Left ventricle myocardium inferior (tissue), 1 donor: ENCODE data around the gene DSN1. TPM values are rescaled to one million over a fixed set of nuclear protein-coding genes. Genes with fewer than 3 reads are reported as not detected.
A peak's percentile ranks its signal among the peaks of the same experiment; 100 is the strongest.

Source experiments
- DNase-seq: peaks from one replicate; pipeline ENCODE4 v3.0.0-alpha.2; 2020
- H3K27ac ChIP-seq: fragments of 200-600 bp; replicated peaks from 2 replicates; pipeline ENCODE4 v1.8.0; 2021
- H3K27me3 ChIP-seq: fragments of 200-600 bp; 2 replicates; pipeline ENCODE4 v1.8.0; 2021; ENCODE audit warnings: low read depth
- H3K36me3 ChIP-seq: fragments of 200-600 bp; 2 replicates; pipeline ENCODE4 v1.8.0; 2021
- H3K4me1 ChIP-seq: fragments of 200-600 bp; 2 replicates; pipeline ENCODE4 v1.8.0; 2021
- H3K4me3 ChIP-seq: fragments of 200-600 bp; 2 replicates; pipeline ENCODE4 v1.8.0; 2021; ENCODE audit warnings: mild to moderate bottlenecking, moderate library complexity
- H3K9me3 ChIP-seq: fragments of 200-600 bp; replicated peaks from 2 replicates; pipeline ENCODE4 v1.8.0; 2021
- intact Hi-C: fragments of 100-400 bp; cut with micrococcal nuclease; formaldehyde crosslinking; loops from one replicate; pipeline ENCODE4 v1.11.0; 2022
- total RNA-seq: library from RNA; stranded (reverse); fragmentation: NEBNext Ultra II Directional; extraction: Animal tissue kit (Norgen Biotek cat#: 25700); gene quantifications from one replicate; pipeline ENCODE4 v1.2.1, GENCODE V29; 2021
- TF ChIP-seq, protein P1 (sequence below): fragments of 200-600 bp; IDR thresholded peaks from 2 replicates; pipeline ENCODE4 v1.8.0; 2021; ENCODE audit warnings: antibody characterized with exemption, mild to moderate bottlenecking, borderline replicate concordance
- donor health status: DM: no; HTN: yes; CAD: no; lungs with severe emphysema.

DSN1 gene
- total RNA-seq, 1 donor from 2014 or later = 4.8 TPM

DNA sequence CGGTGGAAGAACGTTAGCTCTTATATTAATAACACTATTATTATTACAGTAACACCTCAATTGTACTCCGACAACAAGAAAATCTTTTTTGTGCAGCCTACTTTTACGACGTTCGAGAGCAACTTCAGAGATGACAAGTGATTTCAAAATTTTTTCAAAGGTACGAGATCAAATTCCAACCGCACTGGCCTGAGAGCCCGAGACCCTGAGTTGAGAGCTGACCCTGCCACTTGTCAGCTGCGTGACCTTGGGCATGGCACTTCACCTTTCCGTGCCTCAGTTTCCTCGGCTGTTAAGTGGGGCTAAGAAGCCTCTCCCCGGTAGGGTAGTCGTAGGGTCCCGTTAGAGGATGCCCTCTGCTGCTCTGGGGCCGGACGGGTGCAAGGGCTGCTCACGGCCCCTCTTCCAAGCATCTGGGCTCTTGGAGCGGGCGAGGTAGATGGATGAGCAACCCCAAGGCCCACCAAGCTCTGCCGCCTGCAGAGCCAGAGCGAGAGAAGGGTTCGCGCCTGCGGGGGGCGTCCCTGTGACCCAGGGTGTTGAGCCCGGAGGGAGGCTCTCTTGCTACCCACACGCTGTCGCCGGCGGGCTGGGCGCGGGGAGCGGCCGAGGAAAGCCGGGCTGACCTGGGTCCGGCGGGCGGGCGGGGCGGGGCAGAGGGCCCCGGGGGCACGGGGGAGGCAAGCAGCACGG lies 28.2 kb downstream of the DSN1 start:
- Histone ChIP-seq H3K9me3 (no peaks in the 10 kb centered on the region), H3K4me3 (peak overlapping the region; percentile 93), H3K4me1 (peaks cover 70% of the 10 kb centered on the region), H3K27ac (peak overlapping the region; percentile 94), H3K36me3 (no peaks in the 10 kb centered on the region), H3K27me3 (no peaks in the 10 kb centered on the region)
- peak; percentile 37 for DNase-seq
- intact Hi-C loops = no loop called here
- TF ChIP-seq, protein P1, sequence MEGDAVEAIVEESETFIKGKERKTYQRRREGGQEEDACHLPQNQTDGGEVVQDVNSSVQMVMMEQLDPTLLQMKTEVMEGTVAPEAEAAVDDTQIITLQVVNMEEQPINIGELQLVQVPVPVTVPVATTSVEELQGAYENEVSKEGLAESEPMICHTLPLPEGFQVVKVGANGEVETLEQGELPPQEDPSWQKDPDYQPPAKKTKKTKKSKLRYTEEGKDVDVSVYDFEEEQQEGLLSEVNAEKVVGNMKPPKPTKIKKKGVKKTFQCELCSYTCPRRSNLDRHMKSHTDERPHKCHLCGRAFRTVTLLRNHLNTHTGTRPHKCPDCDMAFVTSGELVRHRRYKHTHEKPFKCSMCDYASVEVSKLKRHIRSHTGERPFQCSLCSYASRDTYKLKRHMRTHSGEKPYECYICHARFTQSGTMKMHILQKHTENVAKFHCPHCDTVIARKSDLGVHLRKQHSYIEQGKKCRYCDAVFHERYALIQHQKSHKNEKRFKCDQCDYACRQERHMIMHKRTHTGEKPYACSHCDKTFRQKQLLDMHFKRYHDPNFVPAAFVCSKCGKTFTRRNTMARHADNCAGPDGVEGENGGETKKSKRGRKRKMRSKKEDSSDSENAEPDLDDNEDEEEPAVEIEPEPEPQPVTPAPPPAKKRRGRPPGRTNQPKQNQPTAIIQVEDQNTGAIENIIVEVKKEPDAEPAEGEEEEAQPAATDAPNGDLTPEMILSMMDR = no peak

DNA sequence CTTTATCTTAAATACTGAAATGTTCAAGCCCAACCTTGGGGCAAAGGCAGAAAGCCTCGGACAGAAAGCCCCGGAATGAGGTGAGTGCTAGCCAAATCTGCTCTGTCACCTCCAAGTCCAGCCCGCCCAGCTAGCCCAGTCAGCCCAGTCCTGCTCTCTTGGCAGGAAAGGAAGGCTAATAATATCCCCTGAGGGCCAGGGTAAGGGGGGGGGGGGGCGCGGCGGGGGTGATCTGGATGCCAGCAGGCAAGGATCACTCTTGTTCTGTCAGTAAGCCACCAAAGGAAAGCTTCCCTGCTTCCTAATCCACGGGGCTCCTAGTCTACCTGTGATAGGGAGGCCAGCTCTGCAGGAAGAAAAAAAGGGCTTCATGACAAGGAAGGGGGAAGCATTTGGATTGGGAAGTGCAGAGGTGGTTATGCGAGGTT lies 28.8 kb downstream of the DSN1 start:
- peak; percentile 66 for DNase-seq

DNA sequence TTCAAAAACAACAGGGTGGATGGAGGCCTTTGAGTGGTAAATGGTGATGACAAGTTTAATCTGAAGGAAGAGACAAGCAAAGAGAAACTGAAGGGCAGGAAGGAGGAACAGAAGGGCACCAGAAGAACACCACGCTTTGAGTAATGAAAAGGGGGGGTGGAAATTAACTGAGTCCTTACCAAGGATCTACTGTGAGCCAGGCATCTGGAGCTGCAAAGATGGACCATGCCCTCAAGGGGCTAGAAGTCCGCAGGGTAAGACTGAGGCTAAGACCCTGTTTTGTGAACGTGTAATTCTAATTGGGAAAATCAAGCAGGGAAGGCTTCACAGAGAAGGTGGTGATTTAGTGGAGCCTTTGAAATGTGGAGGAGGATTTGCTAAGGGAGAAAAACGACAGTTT lies 29.3 kb downstream of the DSN1 start:
- H3K36me3 ChIP-seq = no peaks in the 10 kb centered on the region
- H3K4me1 ChIP-seq = peaks cover 67% of the 10 kb centered on the region
- H3K27me3 ChIP-seq = no peaks in the 10 kb centered on the region
- intact Hi-C loops = no loop called here
- DNase-seq = no peak
- peak overlapping the region; percentile 93 for H3K4me3 ChIP-seq
- H3K9me3 ChIP-seq = no peaks in the 10 kb centered on the region
- TF ChIP-seq, protein P1 = no peak
- peak overlapping the region; percentile 94 for H3K27ac ChIP-seq

More for the DNA sequence above, 28.8 kb downstream of the DSN1 start:
- intact Hi-C loops = no loop called here
- H3K9me3 ChIP-seq = no peaks in the 10 kb centered on the region
- H3K4me3 ChIP-seq = peak overlapping the region; percentile 93
- H3K27me3 ChIP-seq = no peaks in the 10 kb centered on the region
- peak overlapping the region; percentile 94 for H3K27ac ChIP-seq
- TF ChIP-seq, protein P1 = no peak
- H3K4me1 ChIP-seq = peaks cover 70% of the 10 kb centered on the region
- H3K36me3 ChIP-seq = no peaks in the 10 kb centered on the region

DNA sequence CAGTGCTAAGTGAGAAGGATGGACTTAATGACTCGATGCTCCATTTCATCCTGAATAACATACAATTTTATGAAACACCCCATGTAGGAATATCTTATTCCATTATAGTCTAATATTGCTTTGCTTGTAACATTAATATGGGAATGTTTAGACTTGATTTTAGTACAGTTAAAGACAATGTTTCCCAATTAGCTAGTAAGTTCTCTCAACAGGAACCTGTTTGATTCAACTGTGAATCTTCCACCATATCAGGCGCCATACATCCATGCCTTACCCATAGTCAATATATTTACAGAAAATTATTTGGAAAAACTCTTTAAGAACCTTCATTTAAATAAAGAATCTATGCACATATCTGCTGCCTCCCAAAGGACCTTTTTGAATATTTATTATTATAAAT lies 31.0 kb downstream of the DSN1 start:
- Histone ChIP-seq H3K9me3 (no peaks in the 10 kb centered on the region), H3K4me1 (peaks cover 60% of the 10 kb centered on the region), H3K36me3 (no peaks in the 10 kb centered on the region), H3K27ac (peak overlapping the region; percentile 94), H3K27me3 (no peaks in the 10 kb centered on the region), H3K4me3 (peak overlapping the region; percentile 0)
- TF ChIP-seq, protein P1 = no peak
- intact Hi-C loops = no loop called here
- DNase-seq = no peak

DNA sequence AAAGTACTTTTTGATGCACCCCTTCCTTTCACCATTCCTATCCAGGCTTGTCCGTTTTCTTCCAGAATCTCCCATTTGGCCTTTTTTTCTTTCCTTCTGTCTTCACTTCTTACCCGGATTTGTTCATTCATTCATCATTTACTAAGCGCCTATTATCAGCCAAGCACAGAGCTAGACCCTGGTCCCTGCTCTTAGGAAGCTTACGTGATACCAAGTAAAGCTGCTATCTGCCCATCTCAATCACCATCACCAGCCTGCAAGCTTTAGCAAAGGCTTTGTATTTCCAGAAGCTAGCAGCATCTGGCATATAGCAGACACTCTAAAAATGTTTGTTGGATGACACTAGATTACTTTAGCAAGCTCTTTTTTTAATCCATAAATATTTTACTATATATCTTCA lies 32.5 kb downstream of the DSN1 start:
- TF ChIP-seq, protein P1 = no peak
- no peak overlapping the region for H3K4me3 ChIP-seq
- DNase-seq = no peak
- peaks cover 63% of the 10 kb centered on the region for H3K4me1 ChIP-seq
- no peaks in the 10 kb centered on the region for H3K9me3 ChIP-seq
- peak overlapping the region; percentile 94 for H3K27ac ChIP-seq
- no peaks in the 10 kb centered on the region for H3K27me3 ChIP-seq
- intact Hi-C loops = no loop called here
- no peaks in the 10 kb centered on the region for H3K36me3 ChIP-seq
